Fibroblast of villous mesenchyme (primary cell): ENCODE results near the gene FLNC. TPM values are rescaled to one million over a fixed set of nuclear protein-coding genes. Genes with fewer than 3 reads are reported as not detected.

Experiments used
- DNase-seq: peaks from one replicate; pipeline ENCODE4 v3.0.0-alpha.2; 2010; ENCODE audit warnings: low read depth
- H3K4me3 ChIP-seq: 2 replicates; pipeline ENCODE4 v1.5.1; 2011; ENCODE audit warnings: low read depth, mild to moderate bottlenecking, low read length
- CTCF ChIP-seq: IDR thresholded peaks from 2 replicates; pipeline ENCODE4 v1.5.1; 2012; ENCODE audit warnings: low read depth, mild to moderate bottlenecking, low read length; ENCODE audit not compliant: insufficient read depth
- total RNA-seq: library from RNA; depleted of rRNA; stranded (reverse); fragments of >200 nt; gene quantifications from 2 replicates; pipeline ENCODE4 v1.2.3, GENCODE V29; 2012

Gene FLNC
- total RNA-seq, 1 donor = 185 TPM

DNA sequence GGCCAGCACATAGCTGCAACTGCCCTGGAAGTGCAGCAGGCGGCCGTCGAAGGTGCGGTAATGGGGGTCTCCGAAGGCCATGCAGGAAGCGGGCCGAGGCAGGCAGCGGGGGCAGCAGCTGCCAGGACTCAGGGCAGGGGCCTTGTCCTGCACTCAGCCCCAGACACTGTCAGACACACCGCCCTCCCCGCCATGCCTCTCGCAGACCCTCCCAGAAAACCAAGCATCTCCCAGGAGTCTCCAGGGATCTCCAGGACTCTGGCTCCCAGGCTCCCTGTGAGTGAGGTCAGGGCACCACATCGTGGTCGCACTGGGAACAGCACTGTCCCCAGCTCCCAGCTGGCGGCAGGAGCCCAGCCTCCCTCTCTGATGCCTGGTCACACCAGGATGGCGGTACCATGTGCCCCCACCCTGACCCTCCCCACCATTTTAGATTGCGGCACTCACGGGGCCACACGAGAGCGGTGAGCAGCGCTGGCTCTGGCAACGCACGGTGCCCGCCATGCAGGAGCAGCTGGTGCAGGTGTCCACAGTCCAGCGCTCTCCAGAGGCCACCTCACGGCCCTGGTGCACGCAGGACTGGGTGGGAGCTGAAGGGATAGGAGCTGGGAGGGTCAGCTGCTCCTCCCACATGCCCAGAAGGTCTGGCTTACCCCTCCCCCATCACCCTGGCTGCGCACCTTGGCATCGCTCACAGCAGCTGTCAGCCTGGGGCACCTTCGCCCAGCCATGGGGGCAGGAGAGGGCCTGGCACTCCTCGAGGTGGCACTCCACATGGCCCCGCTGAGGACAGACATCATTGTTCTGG, 49.9 kb downstream of the FLNC start:
- DNase-seq = peak; percentile 57
- TF ChIP-seq CTCF = peak; percentile 82
- H3K4me3 ChIP-seq = no peak overlapping the region

GRCh38 chr7:128880791-128881457, 50.7 kb downstream of the FLNC start:
- TF ChIP-seq CTCF = no peak
- H3K4me3 ChIP-seq = no peak overlapping the region
- no peak for DNase-seq

GRCh38 chr7:128881458-128882125, 51.4 kb downstream of the FLNC start:
- TF ChIP-seq CTCF = no peak
- no peak overlapping the region for H3K4me3 ChIP-seq
- DNase-seq = no peak

DNA sequence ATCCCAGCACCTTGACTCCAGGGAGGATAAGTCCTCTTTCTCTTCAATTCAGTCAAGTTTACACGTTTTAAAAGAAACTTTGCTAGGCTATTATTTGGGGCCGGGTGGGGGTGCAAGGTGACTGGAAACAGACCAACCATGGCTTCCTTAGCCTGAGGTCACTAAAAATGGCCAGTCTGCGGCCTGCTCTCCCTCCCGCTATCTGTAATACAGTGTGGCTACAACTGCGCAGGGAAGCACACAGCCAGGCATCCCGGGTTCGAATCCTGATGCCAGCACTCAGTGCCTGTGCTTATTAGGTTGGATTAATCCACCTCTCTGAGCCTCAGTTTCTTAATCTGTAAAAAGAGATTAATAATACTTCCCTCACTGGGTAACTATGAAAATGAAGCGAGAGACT, 51.9 kb downstream of the FLNC start:
- TF ChIP-seq CTCF = no peak
- no peak overlapping the region for H3K4me3 ChIP-seq
- no peak for DNase-seq

- peak; percentile 86 for TF ChIP-seq CTCF
- DNase-seq = peak; percentile 67
- H3K4me3 ChIP-seq = no peak overlapping the region
Observed at GRCh38 chr7:128883622-128884448, 53.6 kb downstream of the FLNC start.

DNA sequence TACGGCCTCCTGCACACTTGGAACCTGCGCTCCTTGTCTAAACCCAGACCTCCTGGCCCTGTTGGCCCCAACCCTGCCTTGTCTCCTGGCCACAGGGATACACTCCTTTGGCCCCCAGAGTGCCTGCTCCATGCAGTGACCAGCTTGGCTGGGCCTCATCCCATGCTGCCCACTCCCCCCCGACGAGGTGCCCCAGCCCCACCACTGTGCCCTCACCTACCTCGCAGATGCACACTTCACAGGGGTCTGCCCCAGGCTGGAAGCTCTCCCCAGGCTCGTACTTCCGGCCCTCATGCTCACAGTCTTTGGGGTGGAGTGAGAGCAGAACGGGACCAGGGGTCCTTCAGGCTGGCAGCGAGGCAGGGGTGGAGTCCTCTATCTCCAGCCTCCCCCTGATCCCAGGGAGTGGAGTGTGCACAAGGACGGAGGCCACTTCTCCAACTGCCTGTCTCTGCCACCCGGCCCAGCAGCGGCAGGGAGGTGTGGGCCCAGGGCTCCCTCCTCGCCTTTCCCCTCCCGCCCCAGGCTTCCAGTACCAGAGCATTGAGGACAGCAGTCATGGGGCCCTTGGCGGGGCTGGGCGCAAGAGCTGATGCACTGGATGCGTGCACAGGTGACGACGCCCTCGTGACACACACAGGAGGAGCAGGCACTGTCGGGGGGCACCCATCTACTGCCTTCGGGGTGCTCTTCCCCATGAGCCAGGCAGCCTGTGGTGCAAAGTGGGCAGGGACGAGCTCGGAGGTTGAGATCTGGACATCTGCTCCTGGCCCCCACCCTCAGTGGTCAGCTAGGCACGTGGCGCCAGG, 54.6 kb downstream of the FLNC start:
- TF ChIP-seq CTCF = no peak
- DNase-seq = no peak
- no peak overlapping the region for H3K4me3 ChIP-seq
